C4-2B (cell line): ENCODE results near the gene RAB42.

Experiments used
- CTCF ChIP-seq: fragments of 450-650 bp; conservative IDR thresholded peaks from 2 replicates; pipeline ENCODE4 v1.5.1; 2017; ENCODE audit warnings: mild to moderate bottlenecking
- ZFX ChIP-seq: fragments of 450-650 bp; IDR thresholded peaks from 2 replicates; pipeline ENCODE4 v1.6.1; 2017

- TF ChIP-seq CTCF (no peak), ZFX (no peak)
These were observed 27.0 kb upstream of the RAB42 start for GRCh38 chr1:28565040-28565439.
